ENCODE data around the gene WNT2. TPM values are rescaled to one million over a fixed set of nuclear protein-coding genes. Genes with fewer than 3 reads are reported as not detected.
"Not testable (repeated sequence)": the region's sequence is repeated elsewhere in the genome, so short reads cannot be mapped to it uniquely, and the experiment has no call there.

Gene WNT2
- total RNA-seq, 1 donor from 2014 or later: 0.41 TPM

- peaks cover 9% of the 10 kb centered on the region for H3K27me3 Mint-ChIP-seq (ENCODE audit: unreplicated experiment)
- no peak for DNase-seq (ENCODE audit: low spot score)
- no peak for TF ChIP-seq CTCF (IDR thresholded peaks at IDR 0.05; ENCODE audit: unreplicated experiment)
- no peaks in the 10 kb centered on the region for H3K9me3 Mint-ChIP-seq (ENCODE audit: unreplicated experiment)
- peak overlapping the region; percentile 38 for H3K27ac Mint-ChIP-seq (ENCODE audit: unreplicated experiment)
- no peak overlapping the region for H3K4me3 Mint-ChIP-seq (ENCODE audit: unreplicated experiment)
- peaks cover 4% of the 10 kb centered on the region for H3K4me1 Mint-ChIP-seq (ENCODE audit: unreplicated experiment)
- peaks cover 6% of the 10 kb centered on the region for H3K36me3 Mint-ChIP-seq (ENCODE audit: low read depth, unreplicated experiment)
Observed at GRCh38 chr7:117249696-117250095, 73.2 kb downstream of the WNT2 start.

DNA sequence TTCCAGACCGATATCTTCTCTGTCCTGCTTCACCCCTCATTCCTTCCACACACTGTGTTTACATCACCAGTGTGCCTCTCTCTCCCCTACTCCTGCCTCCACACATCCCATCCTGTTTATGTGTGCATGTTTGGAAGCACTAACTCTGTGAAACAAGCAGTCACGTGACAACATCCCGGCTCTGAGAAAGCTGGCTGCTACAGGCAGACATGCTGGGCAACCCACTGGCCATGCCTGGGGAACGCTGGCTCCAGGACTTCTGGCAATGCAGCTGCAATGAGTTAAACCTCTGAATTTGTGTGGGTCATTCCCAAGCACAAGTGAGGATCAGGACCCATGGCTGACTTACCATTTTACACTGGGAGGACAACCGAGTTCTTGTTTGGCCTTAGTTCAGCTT is 74.0 kb downstream of the WNT2 start:
- no peak for TF ChIP-seq CTCF (IDR thresholded peaks at IDR 0.05; ENCODE audit: unreplicated experiment)
- DNase-seq (ENCODE audit: low spot score): no peak
- H3K4me1 Mint-ChIP-seq (ENCODE audit: unreplicated experiment): peaks cover 4% of the 10 kb centered on the region
- no peak overlapping the region for H3K4me3 Mint-ChIP-seq (ENCODE audit: unreplicated experiment)
- peaks cover 6% of the 10 kb centered on the region for H3K36me3 Mint-ChIP-seq (ENCODE audit: low read depth, unreplicated experiment)
- no peaks in the 10 kb centered on the region for H3K9me3 Mint-ChIP-seq (ENCODE audit: unreplicated experiment)
- H3K27ac Mint-ChIP-seq (ENCODE audit: unreplicated experiment): no peak overlapping the region
- H3K27me3 Mint-ChIP-seq (ENCODE audit: unreplicated experiment): peaks cover 9% of the 10 kb centered on the region

- Mint-ChIP-seq H3K27ac (ENCODE audit: unreplicated experiment) (no peak overlapping the region), H3K27me3 (ENCODE audit: unreplicated experiment) (peaks cover 9% of the 10 kb centered on the region), H3K9me3 (ENCODE audit: unreplicated experiment) (no peaks in the 10 kb centered on the region), H3K4me3 (ENCODE audit: unreplicated experiment) (no peak overlapping the region), H3K4me1 (ENCODE audit: unreplicated experiment) (peaks cover 4% of the 10 kb centered on the region), H3K36me3 (ENCODE audit: low read depth, unreplicated experiment) (peaks cover 6% of the 10 kb centered on the region)
- DNase-seq (ENCODE audit: low spot score): no peak
- TF ChIP-seq CTCF (IDR thresholded peaks at IDR 0.05; ENCODE audit: unreplicated experiment): no peak
Observed at GRCh38 chr7:117247809-117248208, 75.0 kb downstream of the WNT2 start.

DNA sequence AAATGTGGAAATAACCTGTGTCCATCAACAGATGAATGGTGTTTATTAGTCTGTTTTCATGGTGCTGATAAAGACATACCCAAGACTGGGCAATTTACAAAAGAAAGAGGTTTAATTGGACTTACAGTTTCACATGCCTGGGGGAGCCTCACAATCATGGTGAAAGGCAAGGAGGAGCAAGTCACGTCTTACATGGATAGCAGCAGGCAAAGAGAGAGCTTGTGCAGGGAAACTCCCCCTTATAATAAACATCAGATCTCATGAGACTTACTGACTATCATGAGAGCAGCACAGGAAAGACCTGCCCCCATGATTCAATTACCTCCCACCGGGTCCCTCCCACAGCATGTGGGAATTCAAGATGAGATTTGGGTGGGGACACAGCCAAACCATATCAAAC is 77.2 kb downstream of the WNT2 start:
- H3K4me3 Mint-ChIP-seq (ENCODE audit: unreplicated experiment); DNase-seq (ENCODE audit: low spot score); H3K9me3 Mint-ChIP-seq (ENCODE audit: unreplicated experiment); H3K27ac Mint-ChIP-seq (ENCODE audit: unreplicated experiment); H3K4me1 Mint-ChIP-seq (ENCODE audit: unreplicated experiment); H3K27me3 Mint-ChIP-seq (ENCODE audit: unreplicated experiment); H3K36me3 Mint-ChIP-seq (ENCODE audit: low read depth, unreplicated experiment): not testable (repeated sequence)

- no peak overlapping the region for H3K27ac Mint-ChIP-seq (ENCODE audit: unreplicated experiment)
- no peaks in the 10 kb centered on the region for H3K9me3 Mint-ChIP-seq (ENCODE audit: unreplicated experiment)
- TF ChIP-seq CTCF (IDR thresholded peaks at IDR 0.05; ENCODE audit: unreplicated experiment): no peak
- no peaks in the 10 kb centered on the region for H3K36me3 Mint-ChIP-seq (ENCODE audit: low read depth, unreplicated experiment)
- peaks cover 3% of the 10 kb centered on the region for H3K4me1 Mint-ChIP-seq (ENCODE audit: unreplicated experiment)
- no peak for DNase-seq (ENCODE audit: low spot score)
- H3K27me3 Mint-ChIP-seq (ENCODE audit: unreplicated experiment): peaks cover 7% of the 10 kb centered on the region
- no peak overlapping the region for H3K4me3 Mint-ChIP-seq (ENCODE audit: unreplicated experiment)
Observed at GRCh38 chr7:117243390-117243789, 79.5 kb downstream of the WNT2 start.

GRCh38 chr7:117241088-117241487 is 81.8 kb downstream of the WNT2 start:
- H3K4me3 Mint-ChIP-seq (ENCODE audit: unreplicated experiment): no peak overlapping the region
- H3K4me1 Mint-ChIP-seq (ENCODE audit: unreplicated experiment): peaks cover 3% of the 10 kb centered on the region
- no peak for DNase-seq (ENCODE audit: low spot score)
- H3K36me3 Mint-ChIP-seq (ENCODE audit: low read depth, unreplicated experiment): no peaks in the 10 kb centered on the region
- TF ChIP-seq CTCF (IDR thresholded peaks at IDR 0.05; ENCODE audit: unreplicated experiment): no peak
- H3K27ac Mint-ChIP-seq (ENCODE audit: unreplicated experiment): no peak overlapping the region
- peaks cover 7% of the 10 kb centered on the region for H3K27me3 Mint-ChIP-seq (ENCODE audit: unreplicated experiment)
- no peaks in the 10 kb centered on the region for H3K9me3 Mint-ChIP-seq (ENCODE audit: unreplicated experiment)

Data from endothelial cell (in vitro differentiated cells).